GM12878 (cell line): ENCODE data around the gene BCAT1. TPM values are rescaled to one million over a fixed set of nuclear protein-coding genes. Genes with fewer than 3 reads are reported as not detected.

ENCODE experiments used
- ATAC-seq: fragments of 200-7000 bp; cut with Tn5 transposase; 3 replicates; pipeline ENCODE4 v1.9.1; 2020; ENCODE audit warnings: mild to moderate bottlenecking, moderate library complexity
- BruUV-seq: library from RNA; stranded (reverse); fragments of 400-500 nt; replicated peaks from 2 replicates; lab custom pipeline; 2021; lab: Mats Ljungman, UMichigan
- CTCF ChIA-PET: fragments of 300-600 bp; sonication (Branson Sonifier 250); formaldehyde crosslinking; extraction: SDS; loops from one replicate; lab custom pipeline; 2021; ENCODE audit warnings: inconsistent platforms; lab: Yijun Ruan, JAX
- POLR2A ChIA-PET: fragments of 350-600 bp; formaldehyde crosslinking; extraction: SDS; loops from one replicate; lab custom pipeline; 2021; ENCODE audit warnings: inconsistent platforms; lab: Charles Lee
- RAD21 ChIA-PET: fragments of 300-600 bp; sonication (Branson Sonifier 250); formaldehyde crosslinking; loops from one replicate; lab custom pipeline; 2023; ENCODE audit warnings: antibody characterized with exemption; ENCODE audit not compliant: unreplicated experiment; lab: Charles Lee
- SMC1A ChIA-PET: fragments of 300-600 bp; sonication (Branson Sonifier 250); formaldehyde crosslinking; loops from one replicate; lab custom pipeline; 2023; ENCODE audit not compliant: unreplicated experiment, uncharacterized antibody; lab: Charles Lee
- DNase-seq: peaks from one replicate; pipeline ENCODE4 v3.0.0-alpha.2; 2011; ENCODE audit warnings: low read depth, low spot score
- FAIRE-seq: peaks from 3 replicates; lab custom pipeline; 2011; peaks lifted over from hg19 to GRCh38; lab: Jason Lieb, UNC
- H2AFZ ChIP-seq: 2 replicates; pipeline ENCODE4 v1.6.0; 2011; ENCODE audit warnings: low read depth, low read length, control low read depth; ENCODE audit not compliant: control insufficient read depth
- H3K27ac ChIP-seq: 2 replicates; pipeline ENCODE4 v1.5.1; 2011; ENCODE audit warnings: control low read depth; ENCODE audit not compliant: control insufficient read depth, insufficient read depth
- H3K27me3 ChIP-seq, 2 experiments: replicated peaks in 1 of 2; 2 replicates each; pipeline versions ENCODE4 v1.6.0 to v1.6.1; 2011; ENCODE audit warnings: low read length in 1 of 2; ENCODE audit not compliant: control insufficient read depth in 2 of 2, insufficient read depth in 2 of 2
- H3K36me3 ChIP-seq, 2 experiments: 2 replicates each; pipeline ENCODE4 v1.5.1; 2011; ENCODE audit warnings: low read length in 1 of 2; ENCODE audit not compliant: control insufficient read depth in 2 of 2, insufficient read depth in 2 of 2
- H3K4me1 ChIP-seq: 2 replicates; pipeline ENCODE4 v1.6.1; 2011; ENCODE audit warnings: mild to moderate bottlenecking, low read length, moderate library complexity, mixed read lengths; ENCODE audit not compliant: control insufficient read depth, insufficient read depth
- H3K4me2 ChIP-seq: 2 replicates; pipeline ENCODE4 v1.6.0; 2011; ENCODE audit warnings: control low read depth; ENCODE audit not compliant: control insufficient read depth, insufficient read depth
- H3K4me3 ChIP-seq: fragments of 200-600 bp; sonication (generic); 2 replicates; pipeline ENCODE4 v1.5.1; 2016
- H3K79me2 ChIP-seq: 2 replicates; pipeline ENCODE4 v1.6.0; 2011; ENCODE audit warnings: low read length; ENCODE audit not compliant: control insufficient read depth, insufficient read depth
- H3K9ac ChIP-seq: 2 replicates; pipeline ENCODE4 v1.8.0; 2011; ENCODE audit warnings: low read length, control low read depth, mixed read lengths; ENCODE audit not compliant: control insufficient read depth, insufficient read depth
- H3K9me3 ChIP-seq: replicated peaks from 3 replicates; pipeline ENCODE4 v1.5.1; 2011; ENCODE audit warnings: mild to moderate bottlenecking, low read length; ENCODE audit not compliant: control insufficient read depth, insufficient read depth
- H4K20me1 ChIP-seq: 2 replicates; pipeline ENCODE4 v1.6.0; 2011; ENCODE audit not compliant: control insufficient read depth, insufficient read depth
- CUX1 ChIP-seq: IDR thresholded peaks from 2 replicates; pipeline ENCODE4 v1.6.1; 2012; ENCODE audit warnings: improper control_type of control experiment, low read depth, low read length; ENCODE audit not compliant: insufficient replicate concordance
- FOXM1 ChIP-seq: IDR thresholded peaks from 2 replicates; pipeline ENCODE4 v1.6.1; 2012; ENCODE audit warnings: low read depth, mild to moderate bottlenecking, inconsistent platforms, low read length, moderate library complexity
- IRF3 ChIP-seq: fragments of 450-650 bp; IDR thresholded peaks from 2 replicates; pipeline ENCODE4 v1.6.1; 2014; ENCODE audit warnings: mild to moderate bottlenecking
- MTA2 ChIP-seq: fragments of 450-650 bp; IDR thresholded peaks from 2 replicates; pipeline ENCODE4 v1.6.1; 2016; ENCODE audit warnings: low read depth, mild to moderate bottlenecking, moderate library complexity
- MXI1 ChIP-seq: fragments of 150-350 bp; IDR thresholded peaks from 2 replicates; pipeline ENCODE4 v1.6.1; 2011; ENCODE audit warnings: low read depth, mild to moderate bottlenecking, inconsistent platforms, low read length, improper control_type of control experiment
- MYB ChIP-seq: fragments of 150-350 bp; IDR thresholded peaks from 2 replicates; pipeline ENCODE4 v1.6.1; 2014; ENCODE audit warnings: mild to moderate bottlenecking, low read depth, low read length, borderline replicate concordance
- NRF1 ChIP-seq: conservative IDR thresholded peaks from 2 replicates; pipeline ENCODE4 v1.6.1; 2011; ENCODE audit warnings: mild to moderate bottlenecking, low read depth, low read length, improper control_type of control experiment
- SREBF2 ChIP-seq: IDR thresholded peaks from 2 replicates; pipeline ENCODE4 v1.6.1; 2012; ENCODE audit warnings: mild to moderate bottlenecking, low read length
- STAT1 ChIP-seq: fragments of 450-650 bp; conservative IDR thresholded peaks from 2 replicates; pipeline ENCODE4 v1.6.1; 2014; ENCODE audit warnings: antibody characterized with exemption, mild to moderate bottlenecking
- SUPT20H ChIP-seq: IDR thresholded peaks from 2 replicates; pipeline ENCODE4 v1.6.1; 2011; ENCODE audit warnings: low read depth, mild to moderate bottlenecking, low read length, moderate library complexity, borderline replicate concordance; ENCODE audit not compliant: control insufficient read depth
- ZNF217 ChIP-seq: fragments of 450-650 bp; IDR thresholded peaks from 2 replicates; pipeline ENCODE4 v1.6.1; 2017; ENCODE audit warnings: antibody characterized with exemption, mild to moderate bottlenecking
- ZNF24 ChIP-seq: fragments of 450-650 bp; IDR thresholded peaks from 2 replicates; pipeline ENCODE4 v1.6.1; 2017; ENCODE audit warnings: antibody characterized with exemption, mild to moderate bottlenecking
- ZZZ3 ChIP-seq: IDR thresholded peaks from 2 replicates; pipeline ENCODE4 v1.6.1; 2011; ENCODE audit warnings: low read depth; ENCODE audit not compliant: control insufficient read depth, insufficient read length
- WGBS: methylation state at CpG from one replicate; pipeline ENCODE4 v1.1.6; 2016; ENCODE audit warnings: low lambda C conversion rate; ENCODE audit not compliant: insufficient replicate concordance, insufficient coverage; ENCODE audit errors: missing lambda C conversion rate; 5-methylcytosine and 5-hydroxymethylcytosine counted together
- in situ Hi-C: fragments of 300-500 bp; cut with MboI; formaldehyde crosslinking; loops from 9 replicates; pipeline ENCODE4 v1.14.3; 2018; ENCODE audit warnings: mixed read lengths
- intact Hi-C: fragments of 100-400 bp; cut with micrococcal nuclease; formaldehyde crosslinking; loops from one replicate; pipeline ENCODE4 v1.14.2; 2022; ENCODE audit not compliant: unreplicated experiment
- polyA plus RNA-seq, 11 experiments: library from polyadenylated mRNA; depleted of rRNA in 4 of 11; unstranded in 6 of 11; stranded (reverse) in 5 of 11; fragments of >200 nt; fragmentation: Nextera tagmentation in 4 of 11; fragmentation: Illumina TruSeq in 1 of 11; extraction: Ambion mirVana in 4 of 11; extraction: Trizol in 1 of 11; gene quantifications; 1 replicate in 1 of 11; 2 replicates in 10 of 11; pipeline versions ENCODE4 v1.2.1 to v1.2.3, GENCODE V29; 2011 to 2016; ENCODE audit warnings: inconsistent platforms in 2 of 11, missing spikeins in 2 of 11, low read depth in 1 of 11
- total RNA-seq, 4 experiments: library from RNA; depleted of rRNA in 3 of 4; stranded (reverse); fragments of >200 nt in 3 of 4; fragmentation: Illumina TruSeq in 1 of 4; extraction: Trizol in 1 of 4; gene quantifications; 2 replicates each; pipeline versions ENCODE4 v1.2.1 to v1.2.3, GENCODE V29; 2013 to 2021
- TF ChIP-seq, protein P1 (sequence below): fragments of 450-650 bp; formaldehyde crosslinking; IDR thresholded peaks from 2 replicates; pipeline ENCODE4 v1.5.0; 2022; ENCODE audit warnings: mild to moderate bottlenecking, missing genetic modification characterization

BCAT1 gene
- total and polyA plus RNA-seq, 10 of the 15 experiments (the other 5 are each of a cell fraction or from before 2014, with no cell fraction given) = 26.2 to 187 (median 81.9) TPM

GRCh38 chr12:24879644-24880043 is 69.3 kb downstream of the BCAT1 start:
- ATAC-seq (no peak), DNase-seq (no peak), FAIRE-seq (no peak)
- TF ChIP-seq MYB = no peak
- TF ChIP-seq CUX1 = no peak
- no peak for TF ChIP-seq FOXM1
- TF ChIP-seq STAT1 = no peak
- TF ChIP-seq ZNF217 = no peak
- no peak for TF ChIP-seq ZNF24
- no peak for TF ChIP-seq SREBF2
- no peak for TF ChIP-seq SUPT20H
- no peak for TF ChIP-seq ZZZ3
- no peak for TF ChIP-seq NRF1
- no peak for TF ChIP-seq MXI1
- TF ChIP-seq MTA2 = no peak
- TF ChIP-seq, protein P1, sequence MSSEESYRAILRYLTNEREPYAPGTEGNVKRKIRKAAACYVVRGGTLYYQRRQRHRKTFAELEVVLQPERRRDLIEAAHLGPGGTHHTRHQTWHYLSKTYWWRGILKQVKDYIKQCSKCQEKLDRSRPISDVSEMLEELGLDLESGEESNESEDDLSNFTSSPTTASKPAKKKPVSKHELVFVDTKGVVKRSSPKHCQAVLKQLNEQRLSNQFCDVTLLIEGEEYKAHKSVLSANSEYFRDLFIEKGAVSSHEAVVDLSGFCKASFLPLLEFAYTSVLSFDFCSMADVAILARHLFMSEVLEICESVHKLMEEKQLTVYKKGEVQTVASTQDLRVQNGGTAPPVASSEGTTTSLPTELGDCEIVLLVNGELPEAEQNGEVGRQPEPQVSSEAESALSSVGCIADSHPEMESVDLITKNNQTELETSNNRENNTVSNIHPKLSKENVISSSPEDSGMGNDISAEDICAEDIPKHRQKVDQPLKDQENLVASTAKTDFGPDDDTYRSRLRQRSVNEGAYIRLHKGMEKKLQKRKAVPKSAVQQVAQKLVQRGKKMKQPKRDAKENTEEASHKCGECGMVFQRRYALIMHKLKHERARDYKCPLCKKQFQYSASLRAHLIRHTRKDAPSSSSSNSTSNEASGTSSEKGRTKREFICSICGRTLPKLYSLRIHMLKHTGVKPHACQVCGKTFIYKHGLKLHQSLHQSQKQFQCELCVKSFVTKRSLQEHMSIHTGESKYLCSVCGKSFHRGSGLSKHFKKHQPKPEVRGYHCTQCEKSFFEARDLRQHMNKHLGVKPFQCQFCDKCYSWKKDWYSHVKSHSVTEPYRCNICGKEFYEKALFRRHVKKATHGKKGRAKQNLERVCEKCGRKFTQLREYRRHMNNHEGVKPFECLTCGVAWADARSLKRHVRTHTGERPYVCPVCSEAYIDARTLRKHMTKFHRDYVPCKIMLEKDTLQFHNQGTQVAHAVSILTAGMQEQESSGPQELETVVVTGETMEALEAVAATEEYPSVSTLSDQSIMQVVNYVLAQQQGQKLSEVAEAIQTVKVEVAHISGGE (CRISPR knock-in tag) = no peak
- TF ChIP-seq IRF3 = no peak
- Histone ChIP-seq H3K9me3 (no peaks in the 10 kb centered on the region), H3K4me2 (no peak overlapping the region), H3K36me3 (no peaks in the 10 kb centered on the region; a peak in 3 of 4 replicates), H3K27me3 (no peaks in the 10 kb centered on the region), H3K4me3 (no peak overlapping the region), H3K79me2 (no peaks in the 10 kb centered on the region), H3K9ac (no peak overlapping the region), H3K27ac (no peak overlapping the region), H2AFZ (no peak overlapping the region), H4K20me1 (no peaks in the 10 kb centered on the region), H3K4me1 (no peaks in the 10 kb centered on the region)
- in situ Hi-C loops = no loop called here
- ChIA-PET RAD21 (no interaction called here), POLR2A (no interaction called here), SMC1A (interaction anchor here (2.2 kb wide), 1 partner anchor 10 kb away, joined by 5 read pairs; no protein-coding TSS in a partner anchor), CTCF (no interaction called here)
- intact Hi-C loops = no loop called here
- no TSS peak for BruUV-seq
- WGBS = 98% methylated on average over 2 of the region's 2 CpGs
